Dendritic cell treated with granulocyte-macrophage colony-stimulating factor and Interleukin-4, amounts not matched to agents 40 ng/mL and 50 ng/mL, for 4 days (primary cell): ENCODE measurements around the gene PTX4.

ENCODE experiments used
- H3K27ac Mint-ChIP-seq: one replicate; pipeline ENCODE4 v1.8.0; 2022; ENCODE audit warnings: mild to moderate bottlenecking, mixed read lengths
- H3K27me3 Mint-ChIP-seq: one replicate; pipeline ENCODE4 v1.8.0; 2022; ENCODE audit warnings: mild to moderate bottlenecking, mixed read lengths
- H3K36me3 Mint-ChIP-seq: one replicate; pipeline ENCODE4 v1.8.0; 2022; ENCODE audit warnings: low read depth, mixed read lengths
- H3K4me1 Mint-ChIP-seq: one replicate; pipeline ENCODE4 v1.8.0; 2022; ENCODE audit warnings: low read depth, mixed read lengths
- H3K4me3 Mint-ChIP-seq: one replicate; pipeline ENCODE4 v1.8.0; 2022; ENCODE audit warnings: mild to moderate bottlenecking, moderate library complexity, mixed read lengths
- H3K9me3 Mint-ChIP-seq: one replicate; pipeline ENCODE4 v1.8.0; 2022; ENCODE audit warnings: mixed read lengths
- intact Hi-C: fragments of 100-400 bp; cut with micrococcal nuclease; formaldehyde crosslinking; loops from one replicate; pipeline ENCODE4 v1.15.0; 2022

Gene PTX4

GRCh38 chr16:1458977-1459341 is 29.8 kb downstream of the PTX4 start:
- no peaks in the 10 kb centered on the region for H3K9me3 Mint-ChIP-seq
- H3K4me3 Mint-ChIP-seq: no peak overlapping the region
- H3K27me3 Mint-ChIP-seq: no peaks in the 10 kb centered on the region
- intact Hi-C loops: no loop called here
- H3K4me1 Mint-ChIP-seq: peaks cover 22% of the 10 kb centered on the region
- H3K36me3 Mint-ChIP-seq: peaks cover 100% of the 10 kb centered on the region
- peak overlapping the region; percentile 11 for H3K27ac Mint-ChIP-seq

DNA sequence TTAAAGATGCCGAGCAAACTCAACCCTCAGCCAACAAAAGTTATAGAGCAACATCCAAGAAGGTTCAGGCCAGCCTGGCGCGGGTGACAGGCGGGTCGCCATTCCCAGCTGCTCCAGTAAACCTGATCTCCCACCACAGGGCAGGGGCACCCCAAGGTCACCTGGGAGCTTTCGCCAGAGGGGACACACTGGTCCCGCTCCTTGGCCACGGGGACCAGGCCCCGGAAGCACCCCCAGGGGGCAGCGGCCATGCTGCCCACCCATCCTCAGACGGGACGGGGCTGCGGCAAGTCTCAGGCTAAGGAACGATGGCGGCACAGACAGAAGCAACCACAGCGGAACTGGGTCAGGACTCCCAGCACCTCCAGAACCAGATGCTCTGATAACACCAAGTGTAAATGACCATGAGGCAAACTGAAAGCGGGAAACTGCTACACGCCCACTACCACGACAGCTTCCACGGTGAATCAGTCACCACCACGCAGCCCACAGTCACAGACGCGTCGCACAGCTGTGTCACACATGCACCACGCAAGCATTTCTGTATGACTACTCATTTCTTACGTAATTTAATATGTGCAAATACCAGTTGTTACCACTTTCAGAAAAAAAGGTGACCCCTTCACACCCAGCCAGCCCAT is 30.3 kb downstream of the PTX4 start:
- H3K36me3 Mint-ChIP-seq: peaks cover 100% of the 10 kb centered on the region
- no peaks in the 10 kb centered on the region for H3K9me3 Mint-ChIP-seq
- no peaks in the 10 kb centered on the region for H3K27me3 Mint-ChIP-seq
- intact Hi-C loops: no loop called here
- H3K4me1 Mint-ChIP-seq: peaks cover 22% of the 10 kb centered on the region
- peak overlapping the region; percentile 11 for H3K27ac Mint-ChIP-seq
- H3K4me3 Mint-ChIP-seq: no peak overlapping the region

GRCh38 chr16:1457489-1458245 is 31.1 kb downstream of the PTX4 start:
- Mint-ChIP-seq H3K27ac (no peak overlapping the region), H3K27me3 (no peaks in the 10 kb centered on the region), H3K36me3 (peaks cover 100% of the 10 kb centered on the region), H3K4me1 (peaks cover 22% of the 10 kb centered on the region), H3K4me3 (no peak overlapping the region), H3K9me3 (no peaks in the 10 kb centered on the region)
- intact Hi-C loops: no loop called here

DNA sequence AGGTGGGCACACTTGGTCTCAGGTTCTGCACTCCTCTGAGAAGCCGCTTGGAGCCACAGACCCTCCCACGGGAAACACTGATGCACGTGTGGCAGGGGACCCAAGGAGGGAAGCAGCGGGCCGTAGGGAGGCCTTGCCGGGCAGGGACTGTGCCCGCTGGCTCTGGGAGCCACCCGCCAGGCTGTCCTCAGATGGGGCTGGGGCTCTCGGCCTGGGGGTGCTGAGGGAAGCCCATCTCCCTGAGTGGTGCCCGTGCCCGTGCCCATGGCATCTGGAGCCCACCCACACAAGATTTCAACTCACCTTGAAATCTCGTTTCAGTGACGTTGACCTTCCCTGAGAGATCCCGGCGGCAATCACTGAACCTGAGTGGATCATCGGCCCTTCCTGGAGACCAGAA is 31.8 kb downstream of the PTX4 start:
- no peak overlapping the region for H3K27ac Mint-ChIP-seq
- peaks cover 22% of the 10 kb centered on the region for H3K4me1 Mint-ChIP-seq
- intact Hi-C loops: no loop called here
- no peak overlapping the region for H3K4me3 Mint-ChIP-seq
- H3K27me3 Mint-ChIP-seq: no peaks in the 10 kb centered on the region
- H3K36me3 Mint-ChIP-seq: peaks cover 100% of the 10 kb centered on the region
- no peaks in the 10 kb centered on the region for H3K9me3 Mint-ChIP-seq

- Mint-ChIP-seq H3K9me3 (no peaks in the 10 kb centered on the region), H3K27me3 (no peaks in the 10 kb centered on the region), H3K36me3 (peaks cover 100% of the 10 kb centered on the region), H3K27ac (no peak overlapping the region), H3K4me1 (peaks cover 20% of the 10 kb centered on the region), H3K4me3 (no peak overlapping the region)
- intact Hi-C loops: no loop called here
These were observed 33.3 kb downstream of the PTX4 start for GRCh38 chr16:1455190-1456171.

- no peak overlapping the region for H3K4me3 Mint-ChIP-seq
- no peak overlapping the region for H3K27ac Mint-ChIP-seq
- H3K4me1 Mint-ChIP-seq: peaks cover 10% of the 10 kb centered on the region
- H3K27me3 Mint-ChIP-seq: no peaks in the 10 kb centered on the region
- peaks cover 100% of the 10 kb centered on the region for H3K36me3 Mint-ChIP-seq
- intact Hi-C loops: no loop called here
- H3K9me3 Mint-ChIP-seq: no peaks in the 10 kb centered on the region
These were observed 34.2 kb downstream of the PTX4 start for GRCh38 chr16:1454561-1454960.

DNA sequence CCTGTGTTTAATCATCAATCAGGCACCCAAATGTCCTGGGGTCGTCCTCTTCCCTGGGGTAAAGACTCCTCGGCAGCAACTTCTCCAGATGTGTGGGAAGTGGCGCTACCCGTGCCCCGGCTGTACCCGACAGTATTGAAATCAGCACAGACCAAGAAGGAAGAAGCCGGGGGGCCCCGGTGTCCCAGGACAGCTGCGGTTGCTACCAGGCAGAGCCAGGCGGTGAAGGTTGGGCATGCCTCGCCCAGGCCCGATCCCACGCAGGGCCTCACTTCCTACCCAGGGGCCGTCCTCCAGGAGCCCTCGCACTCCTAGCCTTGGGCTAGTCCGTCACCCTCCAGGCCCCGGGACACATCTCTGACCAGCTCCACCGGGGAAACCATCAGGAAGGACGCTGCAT is 35.4 kb downstream of the PTX4 start:
- Mint-ChIP-seq H3K9me3 (no peaks in the 10 kb centered on the region), H3K4me1 (no peaks in the 10 kb centered on the region), H3K4me3 (no peak overlapping the region), H3K36me3 (peaks cover 100% of the 10 kb centered on the region), H3K27ac (no peak overlapping the region), H3K27me3 (no peaks in the 10 kb centered on the region)
- intact Hi-C loops: no loop called here

DNA sequence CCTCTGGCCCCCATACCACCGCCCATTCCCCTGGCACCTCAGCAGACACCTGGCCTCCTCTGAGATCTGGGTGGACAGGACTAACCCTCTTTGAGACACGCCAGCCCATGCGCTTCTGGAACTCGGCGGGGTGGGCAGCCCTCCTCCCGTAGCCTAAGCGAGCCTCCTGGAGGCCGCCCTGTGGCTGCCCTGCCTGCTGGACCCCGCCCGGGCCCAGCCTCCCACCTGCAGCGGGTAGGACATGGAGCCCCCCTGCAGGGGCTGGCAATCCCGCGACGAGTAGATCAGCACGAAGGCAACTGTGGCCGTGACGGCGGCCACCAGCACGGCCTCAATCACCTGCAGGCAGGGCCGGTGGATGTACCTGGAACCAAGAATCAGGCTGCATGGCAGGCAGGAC is 36.2 kb downstream of the PTX4 start:
- no peaks in the 10 kb centered on the region for H3K4me1 Mint-ChIP-seq
- H3K9me3 Mint-ChIP-seq: no peaks in the 10 kb centered on the region
- H3K27ac Mint-ChIP-seq: no peak overlapping the region
- no peaks in the 10 kb centered on the region for H3K27me3 Mint-ChIP-seq
- intact Hi-C loops: no loop called here
- no peak overlapping the region for H3K4me3 Mint-ChIP-seq
- H3K36me3 Mint-ChIP-seq: peaks cover 100% of the 10 kb centered on the region

- intact Hi-C loops: no loop called here
- Mint-ChIP-seq H3K27ac (no peak overlapping the region), H3K4me1 (no peaks in the 10 kb centered on the region)
These were observed 36.9 kb downstream of the PTX4 start for GRCh38 chr16:1451702-1452392.

DNA sequence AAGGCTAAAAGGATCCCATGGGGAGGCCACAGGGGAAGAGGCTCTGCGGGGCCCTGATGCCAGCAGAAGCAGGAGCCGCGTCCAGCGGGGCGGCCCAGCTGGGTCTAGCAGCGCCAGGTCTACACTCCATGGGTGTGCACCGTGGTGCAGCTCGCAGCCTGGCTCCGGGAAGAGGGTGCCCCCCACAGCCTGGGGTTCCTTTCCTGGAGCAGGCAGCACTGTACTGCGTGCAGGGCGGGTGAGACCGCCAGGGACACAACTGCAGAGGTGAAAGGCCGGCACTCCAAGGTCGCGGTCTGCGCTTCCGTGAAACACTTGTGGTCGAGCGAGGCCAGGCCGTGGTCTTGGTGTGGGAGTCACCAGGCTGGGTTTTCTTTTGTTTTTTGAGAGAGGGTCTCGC is 37.9 kb downstream of the PTX4 start:
- intact Hi-C loops: no loop called here
- no peaks in the 10 kb centered on the region for H3K9me3 Mint-ChIP-seq
- no peaks in the 10 kb centered on the region for H3K4me1 Mint-ChIP-seq
- H3K27me3 Mint-ChIP-seq: no peaks in the 10 kb centered on the region
- no peak overlapping the region for H3K4me3 Mint-ChIP-seq
- H3K36me3 Mint-ChIP-seq: peaks cover 100% of the 10 kb centered on the region
- no peak overlapping the region for H3K27ac Mint-ChIP-seq

More at GRCh38 chr16:1451702-1452392, 36.9 kb downstream of the PTX4 start:
- Mint-ChIP-seq H3K4me3 (no peak overlapping the region), H3K36me3 (peaks cover 100% of the 10 kb centered on the region), H3K9me3 (no peaks in the 10 kb centered on the region), H3K27me3 (no peaks in the 10 kb centered on the region)

DNA sequence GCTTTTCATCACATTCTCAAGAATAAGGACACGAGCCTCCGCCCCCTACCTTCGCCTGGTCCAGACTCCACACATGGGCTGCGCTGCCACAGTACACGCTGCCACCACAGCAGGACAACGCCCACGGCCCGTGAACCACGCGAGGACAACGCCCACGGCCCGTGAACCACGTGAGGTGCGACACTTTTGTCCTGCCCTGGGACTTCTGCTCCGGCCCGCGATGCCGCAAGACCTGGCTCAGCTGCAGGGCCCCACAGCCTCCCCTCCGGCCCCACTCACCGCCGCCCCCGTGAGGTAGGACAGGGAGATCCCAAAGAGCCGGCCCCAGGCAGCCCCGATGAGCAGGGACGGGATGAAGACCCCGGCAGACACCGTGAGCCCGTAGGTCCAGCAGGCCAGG is 38.5 kb downstream of the PTX4 start:
- Mint-ChIP-seq H3K9me3 (no peaks in the 10 kb centered on the region), H3K27me3 (no peaks in the 10 kb centered on the region), H3K4me1 (no peaks in the 10 kb centered on the region), H3K4me3 (no peak overlapping the region), H3K36me3 (peaks cover 100% of the 10 kb centered on the region), H3K27ac (no peak overlapping the region)
- intact Hi-C loops: no loop called here

GRCh38 chr16:1449201-1449788 is 39.4 kb downstream of the PTX4 start:
- H3K4me1 Mint-ChIP-seq: no peaks in the 10 kb centered on the region
- H3K27ac Mint-ChIP-seq: no peak overlapping the region
- peaks cover 98% of the 10 kb centered on the region for H3K36me3 Mint-ChIP-seq
- intact Hi-C loops: no loop called here
- no peak overlapping the region for H3K4me3 Mint-ChIP-seq
- H3K27me3 Mint-ChIP-seq: no peaks in the 10 kb centered on the region
- no peaks in the 10 kb centered on the region for H3K9me3 Mint-ChIP-seq

- no peaks in the 10 kb centered on the region for H3K27me3 Mint-ChIP-seq
These were observed 40.1 kb downstream of the PTX4 start for GRCh38 chr16:1448536-1449116.

More at GRCh38 chr16:1448536-1449116, 40.1 kb downstream of the PTX4 start:
- Mint-ChIP-seq H3K27ac (no peak overlapping the region), H3K36me3 (peaks cover 91% of the 10 kb centered on the region), H3K4me3 (no peak overlapping the region), H3K4me1 (no peaks in the 10 kb centered on the region), H3K9me3 (no peaks in the 10 kb centered on the region)
- intact Hi-C loops: no loop called here
